GM21367 (cell line): ENCODE results near the gene MTFMT.
"Not testable (repeated sequence)": the region's sequence is repeated elsewhere in the genome, so short reads cannot be mapped to it uniquely, and the experiment has no call there.

Experiments
- ATAC-seq: cut with Tn5 transposase; IDR thresholded peaks from one replicate; pipeline ENCODE4 v1.9.1; 2021; ENCODE audit not compliant: unreplicated experiment

MTFMT gene

GRCh38 chr15:65060641-65061397, 31.4 kb upstream of the MTFMT start:
- ATAC-seq: no peak

GRCh38 chr15:65059931-65060596, 30.6 kb upstream of the MTFMT start:
- ATAC-seq: no peak

- no peak for ATAC-seq
Observed at GRCh38 chr15:65059369-65059750, 29.9 kb upstream of the MTFMT start.

- ATAC-seq: no peak
Observed at GRCh38 chr15:65058394-65059368, 29.2 kb upstream of the MTFMT start.

GRCh38 chr15:65057549-65057940, 28.1 kb upstream of the MTFMT start:
- ATAC-seq: no peak

- ATAC-seq: no peak
Observed at GRCh38 chr15:65056868-65057548, 27.6 kb upstream of the MTFMT start.

- no peak for ATAC-seq
Observed at GRCh38 chr15:65056106-65056505, 26.7 kb upstream of the MTFMT start.

GRCh38 chr15:65055201-65055870, 25.9 kb upstream of the MTFMT start:
- no peak for ATAC-seq

- no peak for ATAC-seq
Observed at GRCh38 chr15:65054333-65055200, 25.1 kb upstream of the MTFMT start.

GRCh38 chr15:65052956-65053355, 23.5 kb upstream of the MTFMT start:
- no peak for ATAC-seq

- ATAC-seq: no peak
Observed at GRCh38 chr15:65051266-65051665, 21.8 kb upstream of the MTFMT start.

GRCh38 chr15:65050270-65050669, 20.8 kb upstream of the MTFMT start:
- ATAC-seq: no peak

- ATAC-seq: peak; percentile 82
Observed at GRCh38 chr15:65049418-65049840, 20.0 kb upstream of the MTFMT start.

GRCh38 chr15:65048241-65048640, 18.8 kb upstream of the MTFMT start:
- no peak for ATAC-seq

- ATAC-seq: no peak
Observed at GRCh38 chr15:65044724-65045481, 15.5 kb upstream of the MTFMT start, which contains the start of gene SLC51B. TSS of gene SLC51B (plus strand) at chr15:65045387. CDS start at chr15:65050005, 4,618 bp downstream.

- ATAC-seq: not testable (repeated sequence)
Observed at GRCh38 chr15:65044218-65044617, 14.8 kb upstream of the MTFMT start.

- no peak for ATAC-seq
Observed at GRCh38 chr15:65042776-65043327, 13.4 kb upstream of the MTFMT start.

- ATAC-seq: no peak
Observed at GRCh38 chr15:65041787-65042186, 12.3 kb upstream of the MTFMT start.
